GM19372 (cell line): ENCODE data around the gene KIAA0513.

ENCODE experiments used
- ATAC-seq: cut with Tn5 transposase; IDR thresholded peaks from one replicate; pipeline ENCODE4 v1.9.1; 2021; ENCODE audit warnings: mild to moderate bottlenecking, low read depth, moderate library complexity; ENCODE audit not compliant: unreplicated experiment

The KIAA0513 gene

GRCh38 chr16:85003725-85004586 is 23.6 kb upstream of the KIAA0513 start:
- no peak for ATAC-seq

GRCh38 chr16:85004587-85005205 is 22.9 kb upstream of the KIAA0513 start:
- no peak for ATAC-seq

- ATAC-seq: no peak
Observed at GRCh38 chr16:85005285-85006069, 22.1 kb upstream of the KIAA0513 start.

GRCh38 chr16:85006639-85007038 is 21.0 kb upstream of the KIAA0513 start:
- no peak for ATAC-seq

DNA sequence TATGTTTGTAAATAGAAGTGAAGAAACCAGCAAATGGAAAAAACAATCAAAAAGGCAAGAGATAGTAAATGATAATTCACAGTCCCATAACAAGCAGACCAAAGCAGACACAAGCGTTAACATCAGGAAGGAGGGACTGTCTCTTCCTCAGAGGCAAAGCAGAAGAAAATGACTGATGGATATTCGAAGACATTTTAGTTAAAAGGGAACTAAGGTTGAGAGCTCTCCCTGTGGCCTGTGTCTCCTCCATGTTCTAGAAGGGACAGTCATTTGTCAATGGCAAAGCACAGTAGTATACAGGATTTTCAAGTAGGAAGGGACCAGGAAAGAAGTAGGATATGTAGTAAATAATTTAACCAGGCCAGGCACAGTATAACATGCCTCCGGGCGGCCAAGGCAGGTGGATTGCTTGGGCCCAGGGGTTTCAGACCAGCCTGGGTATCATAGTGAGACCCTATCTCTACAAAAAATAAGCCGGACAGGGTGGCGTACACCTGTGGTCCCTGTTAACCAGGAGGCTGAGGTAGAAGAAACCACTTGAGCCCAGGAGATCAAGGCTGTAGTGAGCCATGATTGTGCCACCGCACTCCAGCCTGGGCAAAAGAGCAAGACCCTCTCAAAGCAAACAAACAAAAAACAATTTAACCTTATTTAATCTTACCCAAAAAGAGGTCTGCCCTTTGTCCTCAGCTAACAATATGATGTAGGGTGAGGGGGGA is 19.9 kb upstream of the KIAA0513 start:
- no peak for ATAC-seq

DNA sequence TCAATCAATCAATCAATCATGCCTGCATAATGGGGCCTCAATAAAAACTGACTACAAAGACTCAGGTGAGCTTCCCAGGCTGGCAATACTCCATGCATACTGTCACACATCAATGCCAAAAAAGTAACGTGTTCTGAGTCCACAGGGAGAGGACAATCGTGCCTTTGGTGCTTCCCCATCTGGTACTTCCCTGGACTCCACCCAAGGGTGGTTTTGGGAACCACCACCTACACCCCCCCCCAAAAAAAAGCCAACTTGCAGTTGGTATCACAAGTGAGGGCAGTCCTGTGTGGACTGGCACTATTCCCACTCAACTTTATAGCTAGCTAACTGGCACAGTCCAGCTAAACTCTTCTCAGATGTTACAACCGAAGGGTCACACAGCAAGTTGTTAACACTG is 19.3 kb upstream of the KIAA0513 start:
- ATAC-seq: no peak

- ATAC-seq: no peak
Observed at GRCh38 chr16:85010446-85010930, 17.1 kb upstream of the KIAA0513 start.

GRCh38 chr16:85010931-85011845 is 16.4 kb upstream of the KIAA0513 start, which contains the start of gene ZDHHC7:
Gene ZDHHC7 (minus strand): TSS chr16:85011535. CDS start chr16:84990618, 20,917 bp downstream.
- peak; percentile 89 for ATAC-seq

DNA sequence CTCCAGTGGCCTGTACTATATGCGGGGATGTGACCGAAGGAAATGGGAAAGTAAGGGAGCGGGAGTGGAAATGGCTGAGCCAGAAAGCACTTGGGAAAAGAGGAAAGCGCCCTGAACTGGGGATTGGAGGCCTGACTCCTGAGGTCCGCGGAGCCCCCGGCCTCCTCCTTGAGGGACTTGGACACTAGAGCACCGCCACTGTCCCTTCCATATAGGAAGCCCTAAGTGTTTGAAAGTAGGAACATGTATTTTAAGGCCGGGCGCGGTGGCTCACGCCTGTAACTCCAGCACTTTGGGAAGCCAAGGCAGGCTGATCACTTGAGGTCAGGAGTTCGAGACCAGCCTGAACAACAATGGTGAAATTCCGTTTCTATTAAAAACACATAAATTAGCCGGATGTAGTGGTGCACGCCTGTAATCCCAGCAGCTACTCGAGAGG is 15.7 kb upstream of the KIAA0513 start:
- peak; percentile 5 for ATAC-seq

DNA sequence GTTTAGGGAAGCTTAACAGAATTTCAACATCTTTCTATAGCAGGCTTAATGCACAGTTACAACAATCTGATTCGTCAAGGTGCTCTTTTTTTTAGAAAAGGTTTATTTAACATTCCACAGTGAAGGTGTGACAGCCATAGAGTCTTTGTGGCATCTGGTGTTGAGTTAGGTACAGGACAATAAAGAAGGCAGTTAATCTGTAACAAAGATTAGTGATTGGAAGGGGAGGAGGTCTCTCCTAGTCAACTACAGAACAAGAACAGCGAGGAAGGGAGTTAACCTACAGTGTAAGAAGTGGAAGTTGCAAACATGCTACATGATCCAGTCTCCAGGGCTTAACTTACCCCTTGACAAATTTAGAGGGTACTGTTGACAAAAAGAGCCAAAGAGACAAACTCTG is 13.3 kb upstream of the KIAA0513 start:
- ATAC-seq: no peak

DNA sequence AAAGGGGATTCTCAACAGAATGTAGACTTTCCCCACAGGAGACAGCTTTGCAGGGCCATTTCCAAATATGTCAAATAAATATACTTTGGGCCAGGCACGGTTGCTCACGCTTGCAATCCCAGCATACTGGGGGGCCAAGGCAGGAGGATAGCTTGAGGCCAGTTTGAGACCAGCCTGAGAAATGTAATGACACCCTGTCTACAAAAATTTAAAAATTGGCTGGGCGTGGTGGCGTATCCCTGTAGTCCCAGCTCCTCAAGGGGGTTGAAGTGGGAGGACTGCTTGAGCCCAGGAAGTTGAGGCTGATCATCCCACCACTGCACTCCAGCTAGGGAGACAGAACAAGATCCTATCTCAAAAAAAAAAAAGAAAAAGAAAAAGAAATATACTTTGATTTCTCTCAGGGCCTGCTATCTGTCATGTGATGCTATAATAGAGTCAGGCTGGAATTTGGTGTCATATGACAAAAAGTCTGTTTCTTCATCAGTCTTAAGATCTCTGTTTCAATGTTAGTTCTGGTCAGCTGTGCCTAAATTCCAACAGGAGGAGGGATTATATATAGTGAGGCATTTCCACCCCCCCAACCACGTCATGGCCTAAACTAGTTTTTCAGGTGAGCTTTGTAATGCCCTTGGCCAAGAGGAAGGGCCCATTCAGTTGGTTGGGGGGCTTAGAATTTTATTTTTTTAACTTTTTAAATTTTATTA is 12.0 kb upstream of the KIAA0513 start:
- no peak for ATAC-seq

GRCh38 chr16:85017151-85017550 is 10.4 kb upstream of the KIAA0513 start:
- no peak for ATAC-seq

DNA sequence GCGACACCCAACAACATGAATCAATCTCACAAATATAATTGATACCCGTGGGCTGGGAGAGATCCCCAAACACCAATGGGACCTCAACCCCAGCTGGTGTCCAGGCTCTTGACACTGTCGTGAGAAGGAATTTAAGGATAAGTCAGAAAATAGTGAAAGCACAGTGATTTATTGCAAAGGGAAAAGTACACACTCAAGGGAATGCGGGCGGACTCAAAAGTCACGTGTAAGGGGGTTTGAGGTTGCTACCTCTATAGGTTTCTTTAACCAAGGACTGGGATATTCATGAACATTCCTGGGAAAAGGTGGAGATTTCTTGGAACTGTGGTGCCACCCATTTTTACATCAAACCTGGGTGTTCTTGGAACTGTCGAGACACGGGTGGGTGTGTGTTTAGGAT is 10.0 kb upstream of the KIAA0513 start:
- ATAC-seq: no peak

DNA sequence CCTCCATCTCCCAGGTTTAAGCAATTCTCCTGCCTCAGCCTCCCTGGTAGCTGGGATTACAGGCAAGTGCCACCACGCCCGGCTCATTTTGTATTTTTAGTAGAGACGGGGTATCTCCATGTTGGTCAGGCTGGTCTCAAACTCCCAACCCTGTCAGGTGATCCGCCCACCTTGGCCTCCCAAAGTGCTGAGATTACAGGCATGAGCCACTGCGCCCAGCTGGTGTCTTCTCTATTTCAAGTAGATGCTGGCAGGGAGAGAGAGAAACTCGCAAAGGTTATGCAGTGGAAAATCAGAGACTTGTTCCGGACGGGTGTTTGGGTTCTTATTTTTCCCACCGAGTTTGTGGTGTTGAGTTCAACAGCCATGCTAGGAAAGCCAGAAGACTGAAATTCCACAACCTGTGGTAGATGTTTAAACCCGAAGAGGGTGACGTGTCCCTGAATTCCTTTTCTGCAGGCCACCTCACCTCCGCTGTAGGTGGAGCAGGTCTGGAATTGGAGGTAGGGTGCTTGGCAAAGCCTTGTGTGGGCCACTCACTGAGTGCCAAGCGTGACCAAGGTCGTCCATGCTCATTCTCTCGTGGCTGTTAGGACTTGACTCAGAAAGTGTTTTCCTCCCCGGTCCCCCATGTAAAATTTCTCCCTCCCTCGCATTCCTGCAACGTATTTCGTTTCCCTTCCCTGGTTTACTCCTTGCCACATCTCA is 8.9 kb upstream of the KIAA0513 start:
- ATAC-seq: no peak

- ATAC-seq: no peak
Observed at GRCh38 chr16:85019659-85020245, 7.8 kb upstream of the KIAA0513 start.

GRCh38 chr16:85025781-85026653 is 1.6 kb upstream of the KIAA0513 start:
- no peak for ATAC-seq

DNA sequence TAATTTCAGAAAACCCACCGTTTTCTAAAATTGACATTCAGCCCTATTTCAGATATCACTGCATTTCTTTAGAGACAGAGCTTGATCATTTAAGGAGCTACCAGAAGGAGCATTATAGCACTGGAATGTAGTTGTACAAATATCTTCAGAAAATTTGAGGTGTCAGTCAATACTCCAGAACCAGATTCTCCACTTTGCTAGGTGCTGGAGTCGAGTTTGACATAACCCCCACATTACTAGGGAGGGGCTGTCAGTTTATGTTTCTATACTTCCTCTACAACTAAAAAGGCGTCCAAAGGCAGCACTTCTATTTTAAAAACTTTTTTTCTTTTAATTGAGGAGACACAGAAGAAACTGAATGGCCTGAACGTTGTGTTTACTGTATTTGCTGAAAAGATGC is 892 bp upstream of the KIAA0513 start:
- no peak for ATAC-seq
